Suprapubic skin (tissue), 4 donors: Measurements from ENCODE around the gene VPS35L. TPM values are rescaled to one million over a fixed set of nuclear protein-coding genes. Genes with fewer than 3 reads are reported as not detected.
"Not testable (repeated sequence)": the region's sequence is repeated elsewhere in the genome, so short reads cannot be mapped to it uniquely, and the experiment has no call there.

Experiments
- DNase-seq, 2 donors: peaks; one replicate each; pipeline ENCODE4 v3.0.0-alpha.2; 2019; ENCODE audit warnings: low spot score in 2 of 2
- H3K27ac ChIP-seq: fragments of 200-600 bp; sonication (generic); one replicate; pipeline ENCODE4 v1.5.1; 2019
- H3K27me3 ChIP-seq: fragments of 200-600 bp; sonication (generic); one replicate; pipeline ENCODE4 v1.5.1; 2019
- H3K36me3 ChIP-seq: fragments of 200-600 bp; sonication (generic); one replicate; pipeline ENCODE4 v1.5.1; 2019
- H3K4me1 ChIP-seq: fragments of 200-600 bp; sonication (generic); one replicate; pipeline ENCODE4 v1.5.1; 2019
- H3K4me3 ChIP-seq: fragments of 200-600 bp; sonication (generic); one replicate; pipeline ENCODE4 v1.5.1; 2019; ENCODE audit warnings: mild to moderate bottlenecking
- H3K9me3 ChIP-seq: fragments of 200-600 bp; sonication (generic); one replicate; pipeline ENCODE4 v1.5.1; 2019
- CTCF ChIP-seq, 2 donors: fragments of 200-600 bp in 1 of 2; fragments of 450-650 bp in 1 of 2; sonication (generic) in 1 of 2; IDR thresholded peaks; one replicate each; pipeline ENCODE4 v1.5.1; 2016 to 2019; ENCODE audit warnings: antibody characterized with exemption in 2 of 2, mild to moderate bottlenecking in 1 of 2, moderate library complexity in 1 of 2
- EP300 ChIP-seq: sonication (generic); formaldehyde crosslinking; IDR thresholded peaks from one replicate; pipeline ENCODE4 v1.6.1; 2017; ENCODE audit warnings: antibody characterized with exemption
- POLR2A ChIP-seq, 2 donors: fragments of 450-650 bp; IDR thresholded peaks; one replicate each; pipeline ENCODE4 v1.6.1; 2017; ENCODE audit warnings: antibody characterized with exemption in 2 of 2, mild to moderate bottlenecking in 2 of 2, moderate library complexity in 2 of 2
- POLR2AphosphoS5 ChIP-seq, 3 donors: sonication (generic); formaldehyde crosslinking; IDR thresholded peaks; one replicate each; pipeline ENCODE4 v1.6.1; 2017; ENCODE audit warnings: antibody characterized with exemption in 3 of 3
- WGBS: methylation state at CpG from one replicate; pipeline ENCODE4 v1.1.5; 2018; 5-methylcytosine and 5-hydroxymethylcytosine counted together
- total RNA-seq, 4 donors: library from RNA; depleted of rRNA; stranded (reverse); fragments of >200 nt; gene quantifications; one replicate each; pipeline ENCODE4 v1.1.0, GENCODE V29; 2016

Gene VPS35L
- total RNA-seq, 4 donors from 2014 or later: 16.3 to 30.4 (median 20.7) TPM

DNA sequence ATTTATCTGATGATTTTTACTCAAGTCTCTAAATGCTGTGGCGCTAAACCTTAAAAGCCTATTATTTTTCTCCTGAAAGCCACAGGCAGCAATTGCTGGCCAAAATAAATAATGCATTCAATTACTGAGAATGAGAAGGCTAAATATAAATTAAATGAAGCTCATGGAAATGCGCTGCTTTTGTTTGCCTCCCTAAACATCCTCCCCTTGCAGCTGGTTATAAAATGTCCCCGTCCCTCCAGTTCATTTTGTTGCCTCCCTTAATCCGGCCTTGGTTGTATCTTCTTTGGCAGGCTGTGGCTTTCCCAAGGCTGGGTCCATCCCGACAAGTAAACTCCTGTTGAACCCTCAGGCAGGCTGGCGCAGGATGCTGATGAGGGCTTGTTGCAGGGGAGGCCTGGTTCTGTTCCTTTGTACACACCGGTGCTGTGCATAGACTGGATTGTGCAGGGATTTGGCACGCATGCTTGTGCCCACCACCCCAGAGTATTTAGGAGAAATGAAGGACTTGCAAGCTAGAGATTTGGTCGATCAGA lies 99.8 kb downstream of the VPS35L start:
- no peaks in the 10 kb centered on the region for H3K27me3 ChIP-seq
- no peaks in the 10 kb centered on the region for H3K4me1 ChIP-seq
- H3K9me3 ChIP-seq: no peaks in the 10 kb centered on the region
- DNase-seq: no peak
- H3K36me3 ChIP-seq: peaks cover 49% of the 10 kb centered on the region
- no peak overlapping the region for H3K27ac ChIP-seq
- H3K4me3 ChIP-seq: no peak overlapping the region
- no peak for TF ChIP-seq POLR2A (IDR thresholded peaks at IDR 0.05)
- TF ChIP-seq CTCF (IDR thresholded peaks at IDR 0.05): no peak
- no peak for TF ChIP-seq EP300
- no peak for TF ChIP-seq POLR2AphosphoS5 (IDR thresholded peaks at IDR 0.05)
- WGBS: 84% methylated on average over 9 of the region's 9 CpGs

DNA sequence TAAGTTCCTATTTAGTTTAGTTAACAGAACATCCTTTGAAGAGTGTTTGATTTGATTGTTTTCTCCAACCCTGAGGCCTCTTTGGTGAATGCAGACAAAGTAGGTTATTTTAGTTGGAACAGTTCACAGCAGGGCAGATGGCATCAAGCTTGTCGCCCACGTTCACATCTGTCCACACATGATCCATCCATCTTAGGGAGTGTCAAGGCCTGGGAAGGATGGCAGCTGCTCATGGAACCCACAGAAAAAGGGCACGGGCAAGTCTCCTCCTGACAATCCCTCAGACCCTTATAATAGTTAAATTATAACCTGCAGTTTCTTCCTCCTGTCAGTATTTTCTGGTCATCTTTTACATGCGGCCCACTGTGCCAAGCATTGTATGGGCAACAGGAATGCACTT lies 102.3 kb downstream of the VPS35L start:
- TF ChIP-seq CTCF (IDR thresholded peaks at IDR 0.05): no peak
- no peak for TF ChIP-seq POLR2AphosphoS5 (IDR thresholded peaks at IDR 0.05)
- no peak for TF ChIP-seq EP300
- no peak for TF ChIP-seq POLR2A (IDR thresholded peaks at IDR 0.05)
- Histone ChIP-seq H3K4me1 (no peaks in the 10 kb centered on the region), H3K9me3 (no peaks in the 10 kb centered on the region), H3K4me3 (no peak overlapping the region), H3K27ac (no peak overlapping the region), H3K36me3 (peaks cover 34% of the 10 kb centered on the region), H3K27me3 (no peaks in the 10 kb centered on the region)
- 80% methylated on average over 4 of the region's 4 CpGs for whole genome bisulfite sequencing
- no peak for DNase-seq

- 97% methylated on average over 1 of the region's 1 CpG for WGBS
- Histone ChIP-seq H3K27me3 (no peaks in the 10 kb centered on the region), H3K9me3 (no peaks in the 10 kb centered on the region), H3K27ac (no peak overlapping the region), H3K4me3 (no peak overlapping the region), H3K4me1 (no peaks in the 10 kb centered on the region), H3K36me3 (peaks cover 19% of the 10 kb centered on the region)
- no peak for DNase-seq
- no peak for TF ChIP-seq POLR2A (IDR thresholded peaks at IDR 0.05)
These were observed 104.1 kb downstream of the VPS35L start for GRCh38 chr16:19659554-19659953.

DNA sequence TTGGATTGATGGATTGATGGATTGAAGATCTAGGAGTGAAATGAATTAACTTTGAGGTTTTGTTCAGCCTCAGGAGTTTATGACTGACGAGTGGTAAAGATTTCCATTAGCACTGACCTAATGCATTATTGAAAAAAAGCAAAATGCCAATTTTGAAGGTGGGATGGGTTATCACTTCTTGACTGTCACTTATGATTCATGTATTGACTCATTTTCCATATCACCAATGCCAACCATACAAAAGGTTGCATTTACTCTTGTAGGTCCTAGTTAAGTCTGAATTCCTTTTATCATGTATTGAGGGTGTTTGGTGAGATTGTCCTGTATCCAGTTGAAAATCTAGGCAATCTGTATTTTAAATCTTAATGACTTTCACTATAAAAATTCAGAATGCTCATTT lies 104.9 kb downstream of the VPS35L start:
- H3K9me3 ChIP-seq: no peaks in the 10 kb centered on the region
- no peak overlapping the region for H3K4me3 ChIP-seq
- 97% methylated on average over 1 of the region's 1 CpG for WGBS
- no peak overlapping the region for H3K27ac ChIP-seq
- no peaks in the 10 kb centered on the region for H3K27me3 ChIP-seq
- TF ChIP-seq POLR2A (IDR thresholded peaks at IDR 0.05) (no peak), POLR2AphosphoS5 (IDR thresholded peaks at IDR 0.05) (no peak), EP300 (no peak), CTCF (IDR thresholded peaks at IDR 0.05) (no peak)
- H3K36me3 ChIP-seq: peaks cover 12% of the 10 kb centered on the region
- no peaks in the 10 kb centered on the region for H3K4me1 ChIP-seq
- no peak for DNase-seq

- Histone ChIP-seq H3K36me3 (peaks cover 12% of the 10 kb centered on the region), H3K4me3 (no peak overlapping the region), H3K27ac (no peak overlapping the region), H3K9me3 (no peaks in the 10 kb centered on the region), H3K27me3 (no peaks in the 10 kb centered on the region), H3K4me1 (peaks cover 5% of the 10 kb centered on the region)
- TF ChIP-seq CTCF (IDR thresholded peaks at IDR 0.05) (no peak), EP300 (no peak), POLR2AphosphoS5 (IDR thresholded peaks at IDR 0.05) (no peak), POLR2A (IDR thresholded peaks at IDR 0.05) (no peak)
- WGBS: 90% methylated on average over 7 of the region's 7 CpGs
- no peak for DNase-seq
These were observed 106.8 kb downstream of the VPS35L start for GRCh38 chr16:19662351-19662750.

DNA sequence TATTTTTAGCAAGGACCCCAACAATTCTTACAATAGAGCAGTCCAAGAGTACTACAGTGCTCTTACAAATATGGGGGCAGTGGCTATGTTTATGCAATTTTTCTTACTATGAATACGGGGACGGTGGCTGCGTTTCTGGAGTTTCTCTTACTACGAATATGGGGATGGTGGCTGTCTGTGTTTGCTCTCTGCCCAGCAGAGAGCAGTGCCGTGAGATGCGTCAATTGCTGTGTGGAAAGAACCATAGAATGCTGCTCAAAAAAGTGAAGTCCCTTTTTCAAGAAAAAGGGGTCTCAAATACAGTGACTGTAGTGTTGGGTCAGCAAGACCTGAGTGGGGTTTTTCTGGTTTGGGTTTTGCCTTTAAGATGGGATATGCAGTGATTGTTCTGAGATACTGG lies 108.7 kb downstream of the VPS35L start:
- 98% methylated on average over 6 of the region's 6 CpGs for WGBS

DNA sequence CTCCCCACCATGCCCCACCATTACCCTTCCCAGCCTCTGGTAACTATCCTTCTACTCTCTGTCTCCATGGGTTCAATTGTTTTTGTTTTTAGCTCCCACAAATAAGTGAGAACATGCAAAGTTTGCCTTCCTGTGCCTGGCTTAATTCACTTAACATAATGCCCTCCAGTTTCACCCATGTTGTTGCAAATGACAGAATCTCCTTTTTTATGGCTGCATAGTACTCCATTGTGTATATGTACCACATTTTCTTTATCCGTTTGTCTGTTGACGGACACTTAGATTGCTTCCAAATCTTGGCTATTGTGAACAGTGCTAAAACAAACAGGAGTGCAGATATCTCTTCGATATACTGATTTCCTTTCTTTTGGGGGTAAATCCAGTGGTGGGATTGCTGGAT lies 109.8 kb downstream of the VPS35L start:
- DNase-seq, H3K4me1 ChIP-seq: not testable (repeated sequence)
- peaks cover 17% of the 10 kb centered on the region for H3K36me3 ChIP-seq

More for the DNA sequence above, 108.7 kb downstream of the VPS35L start:
- no peak for DNase-seq
- H3K36me3 ChIP-seq: peaks cover 5% of the 10 kb centered on the region
- no peak overlapping the region for H3K27ac ChIP-seq
- H3K4me1 ChIP-seq: peaks cover 5% of the 10 kb centered on the region
- H3K4me3 ChIP-seq: no peak overlapping the region
- no peaks in the 10 kb centered on the region for H3K9me3 ChIP-seq
- no peaks in the 10 kb centered on the region for H3K27me3 ChIP-seq
- no peak for TF ChIP-seq POLR2A (IDR thresholded peaks at IDR 0.05)

More for the DNA sequence above, 109.8 kb downstream of the VPS35L start:
- not testable (repeated sequence) for H3K9me3 ChIP-seq, H3K27me3 ChIP-seq, H3K27ac ChIP-seq, H3K4me3 ChIP-seq
- WGBS: 99% methylated on average over 3 of the region's 3 CpGs
